Natural killer cell (primary cell): ENCODE measurements around the gene PSME1. TPM values are rescaled to one million over a fixed set of nuclear protein-coding genes. Genes with fewer than 3 reads are reported as not detected.

ENCODE experiments used
- ATAC-seq, 3 donors: fragments of 150-1000 bp in 2 of 3; fragments of 200-7000 bp in 1 of 3; cut with Tn5 transposase; 1 replicate in 1 of 3; 2 replicates in 2 of 3; pipeline ENCODE4 v1.10.0; 2021; ENCODE audit warnings: mild to moderate bottlenecking in 2 of 3, moderate library complexity in 2 of 3
- DNase-seq, 2 donors: peaks; one replicate each; pipeline versions ENCODE4 v3.0.0 to v3.0.0-alpha.2; 2013 to 2021; ENCODE audit warnings: mixed read lengths in 1 of 2
- H3K27ac ChIP-seq: one replicate; pipeline ENCODE4 v1.5.1; 2013; ENCODE audit warnings: mild to moderate bottlenecking, low read length
- H3K27me3 ChIP-seq: one replicate; pipeline ENCODE4 v1.6.1; 2013; ENCODE audit warnings: low read length; ENCODE audit not compliant: control insufficient read depth, insufficient read depth
- H3K36me3 ChIP-seq: one replicate; pipeline ENCODE4 v1.6.1; 2013; ENCODE audit warnings: low read length; ENCODE audit not compliant: control insufficient read depth, insufficient read depth
- H3K4me1 ChIP-seq: one replicate; pipeline ENCODE4 v1.6.1; 2013; ENCODE audit warnings: low read length; ENCODE audit not compliant: control insufficient read depth, insufficient read depth
- H3K4me3 ChIP-seq: one replicate; pipeline ENCODE4 v1.5.1; 2013; ENCODE audit warnings: low read length
- H3K9me3 ChIP-seq: one replicate; pipeline ENCODE4 v1.6.1; 2013; ENCODE audit warnings: low read length; ENCODE audit not compliant: control insufficient read depth, insufficient read depth
- H3K27ac Mint-ChIP-seq, 2 donors: one replicate each; pipeline ENCODE4 v1.8.0; 2022; ENCODE audit warnings: mild to moderate bottlenecking in 2 of 2, mixed read lengths in 2 of 2, moderate library complexity in 1 of 2
- H3K27me3 Mint-ChIP-seq, 2 donors: one replicate each; pipeline ENCODE4 v1.8.0; 2022; ENCODE audit warnings: low read depth in 2 of 2, mixed read lengths in 2 of 2
- H3K36me3 Mint-ChIP-seq: one replicate; pipeline ENCODE4 v1.8.0; 2022; ENCODE audit warnings: mixed read lengths
- H3K4me1 Mint-ChIP-seq, 2 donors: one replicate each; pipeline ENCODE4 v1.8.0; 2022; ENCODE audit warnings: mixed read lengths in 2 of 2
- H3K4me3 Mint-ChIP-seq: one replicate; pipeline ENCODE4 v1.8.0; 2022; ENCODE audit warnings: mild to moderate bottlenecking, moderate library complexity, mixed read lengths
- H3K9me3 Mint-ChIP-seq, 2 donors: one replicate each; pipeline ENCODE4 v1.8.0; 2022; ENCODE audit warnings: mixed read lengths in 2 of 2
- WGBS: methylation state at CpG from one replicate; pipeline ENCODE4 v1.1.7; 2013; ENCODE audit warnings: missing lambda C conversion rate; ENCODE audit not compliant: insufficient coverage; 5-methylcytosine and 5-hydroxymethylcytosine counted together
- intact Hi-C: fragments of 100-400 bp; cut with micrococcal nuclease; formaldehyde crosslinking; loops from one replicate; pipeline ENCODE4 v1.14.2; 2022
- total RNA-seq, 4 donors: library from RNA; stranded (reverse); fragments of 120-200 nt in 1 of 4; gene quantifications; one replicate each; pipeline versions ENCODE4 v1.2.3 to v1.2.4, GENCODE V29; 2013 to 2022
- TF ChIP-seq, protein P1 (sequence below): fragments of 200-600 bp; IDR thresholded peaks from one replicate; pipeline ENCODE4 v1.8.0; 2022; ENCODE audit warnings: antibody characterized with exemption

Gene PSME1
- total RNA-seq, 3 donors from 2014 or later (not counting 1 experiment from before 2014, with no cell fraction given), result 315 to 345 (median 318) TPM

GRCh38 chr14:24126939-24127338 is 9.1 kb upstream of the PSME1 start:
- Histone ChIP-seq H3K9me3 (no peaks in the 10 kb centered on the region), H3K27me3 (no peaks in the 10 kb centered on the region), H3K36me3 (peaks cover 10% of the 10 kb centered on the region), H3K4me1 (peaks cover 1% of the 10 kb centered on the region), H3K4me3 (no peak overlapping the region), H3K27ac (no peak overlapping the region)
- DNase-seq (no peak), ATAC-seq (no peak)
- H3K4me1 Mint-ChIP-seq, result no peaks in the 10 kb centered on the region
- H3K9me3 Mint-ChIP-seq, result no peaks in the 10 kb centered on the region
- TF ChIP-seq, protein P1, sequence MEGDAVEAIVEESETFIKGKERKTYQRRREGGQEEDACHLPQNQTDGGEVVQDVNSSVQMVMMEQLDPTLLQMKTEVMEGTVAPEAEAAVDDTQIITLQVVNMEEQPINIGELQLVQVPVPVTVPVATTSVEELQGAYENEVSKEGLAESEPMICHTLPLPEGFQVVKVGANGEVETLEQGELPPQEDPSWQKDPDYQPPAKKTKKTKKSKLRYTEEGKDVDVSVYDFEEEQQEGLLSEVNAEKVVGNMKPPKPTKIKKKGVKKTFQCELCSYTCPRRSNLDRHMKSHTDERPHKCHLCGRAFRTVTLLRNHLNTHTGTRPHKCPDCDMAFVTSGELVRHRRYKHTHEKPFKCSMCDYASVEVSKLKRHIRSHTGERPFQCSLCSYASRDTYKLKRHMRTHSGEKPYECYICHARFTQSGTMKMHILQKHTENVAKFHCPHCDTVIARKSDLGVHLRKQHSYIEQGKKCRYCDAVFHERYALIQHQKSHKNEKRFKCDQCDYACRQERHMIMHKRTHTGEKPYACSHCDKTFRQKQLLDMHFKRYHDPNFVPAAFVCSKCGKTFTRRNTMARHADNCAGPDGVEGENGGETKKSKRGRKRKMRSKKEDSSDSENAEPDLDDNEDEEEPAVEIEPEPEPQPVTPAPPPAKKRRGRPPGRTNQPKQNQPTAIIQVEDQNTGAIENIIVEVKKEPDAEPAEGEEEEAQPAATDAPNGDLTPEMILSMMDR, result no peak
- intact Hi-C loops, result no loop called here
- H3K36me3 Mint-ChIP-seq, result no peaks in the 10 kb centered on the region
- no peaks in the 10 kb centered on the region for H3K27me3 Mint-ChIP-seq
- H3K27ac Mint-ChIP-seq, result no peak overlapping the region
- no peak overlapping the region for H3K4me3 Mint-ChIP-seq

GRCh38 chr14:24127673-24128072 is 8.3 kb upstream of the PSME1 start:
- Histone ChIP-seq H3K9me3 (no peaks in the 10 kb centered on the region), H3K27ac (no peak overlapping the region), H3K36me3 (peaks cover 7% of the 10 kb centered on the region), H3K4me3 (no peak overlapping the region), H3K27me3 (no peaks in the 10 kb centered on the region), H3K4me1 (peaks cover 8% of the 10 kb centered on the region)
- intact Hi-C loops, result no loop called here
- Mint-ChIP-seq H3K9me3 (no peaks in the 10 kb centered on the region), H3K4me1 (no peaks in the 10 kb centered on the region), H3K36me3 (no peaks in the 10 kb centered on the region), H3K27me3 (no peaks in the 10 kb centered on the region), H3K27ac (no peak overlapping the region), H3K4me3 (no peak overlapping the region)
- ATAC-seq (no peak), DNase-seq (no peak)
- TF ChIP-seq, protein P1, result no peak
- WGBS, result 97% methylated on average over 2 of the region's 2 CpGs

GRCh38 chr14:24129410-24129998 is 6.5 kb upstream of the PSME1 start:
- peaks cover 8% of the 10 kb centered on the region for H3K4me1 ChIP-seq
- DNase-seq (no peak), ATAC-seq (no peak)
- H3K36me3 Mint-ChIP-seq, result no peaks in the 10 kb centered on the region
- no peak overlapping the region for H3K4me3 Mint-ChIP-seq
- WGBS, result 91% methylated on average over 8 of the region's 8 CpGs
- no peaks in the 10 kb centered on the region for H3K4me1 Mint-ChIP-seq
- H3K27me3 Mint-ChIP-seq, result no peaks in the 10 kb centered on the region
- TF ChIP-seq, protein P1, result no peak
- H3K27ac ChIP-seq, result no peak overlapping the region
- no peaks in the 10 kb centered on the region for H3K9me3 ChIP-seq
- no peaks in the 10 kb centered on the region for H3K36me3 ChIP-seq
- intact Hi-C loops, result no loop called here
- no peaks in the 10 kb centered on the region for H3K27me3 ChIP-seq
- no peaks in the 10 kb centered on the region for H3K9me3 Mint-ChIP-seq
- no peak overlapping the region for H3K27ac Mint-ChIP-seq
- no peak overlapping the region for H3K4me3 ChIP-seq

DNA sequence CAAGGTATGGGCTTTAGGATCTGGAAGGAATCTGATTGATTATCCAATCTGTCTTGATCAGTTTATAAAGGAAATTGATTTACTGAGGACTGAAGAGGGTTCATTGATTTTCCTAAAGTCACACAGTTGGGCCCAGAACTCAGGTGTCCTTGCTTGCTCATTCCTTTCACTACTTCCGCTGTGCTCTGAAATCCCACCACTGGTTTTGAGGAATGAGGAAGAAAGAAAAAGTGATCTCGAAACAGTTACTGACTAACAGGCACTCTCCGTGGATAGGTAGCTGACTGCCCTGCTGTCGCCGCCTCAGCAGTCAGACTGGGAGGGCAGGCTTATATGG is 5.6 kb upstream of the PSME1 start, which contains the start of gene FITM1:
FITM1 (plus strand) TSS at position 280 of the 337 bp plus-strand sequence. CDS start 905 bp downstream, outside the sequence.
- Mint-ChIP-seq H3K27ac (no peak within 1 kb of the TSS), H3K9me3 (no peaks in the 10 kb centered on the region), H3K36me3 (no peaks in the 10 kb centered on the region), H3K4me1 (peaks cover 4% of the 10 kb centered on the region in 2 donors), H3K4me3 (no peak within 1 kb of the TSS), H3K27me3 (no peaks in the 10 kb centered on the region)
- DNase-seq, result no peak
- TF ChIP-seq, protein P1, result no peak
- intact Hi-C loops, result loop anchor here (10.0 kb wide), 1 partner anchor 1206 kb away; the partner anchor contains the start of gene PRMT5
- no peaks in the 10 kb centered on the region for H3K9me3 ChIP-seq
- H3K4me3 ChIP-seq, result no peak within 1 kb of the TSS
- no peaks in the 10 kb centered on the region for H3K27me3 ChIP-seq
- no peak within 1 kb of the TSS for H3K27ac ChIP-seq
- WGBS, result 90% methylated on average over 5 of the region's 5 CpGs
- H3K4me1 ChIP-seq, result peaks cover 9% of the 10 kb centered on the region
- H3K36me3 ChIP-seq, result no peaks in the 10 kb centered on the region
- ATAC-seq, result no peak
